ENCODE measurements around the gene HPD. TPM values are rescaled to one million over a fixed set of nuclear protein-coding genes. Genes with fewer than 3 reads are reported as not detected.
A peak's percentile ranks its signal among the peaks of the same experiment; 100 is the strongest.
"Not testable (repeated sequence)": the region's sequence is repeated elsewhere in the genome, so short reads cannot be mapped to it uniquely, and the experiment has no call there.

The HPD gene
- 1,410 TPM for total RNA-seq

- ATAC-seq (peak; percentile 73), DNase-seq (ENCODE audit: low spot score) (peak; percentile 99)
Measured at GRCh38 chr12:121858662-121859572, at the start of gene HPD. Gene HPD, minus strand, starts transcription at chr12:121858859. Its CDS starts 36 bp downstream, at chr12:121858823.

GRCh38 chr12:121905746-121906145 is 47.1 kb upstream of the HPD start:
- DNase-seq (ENCODE audit: low spot score) (no peak), ATAC-seq (no peak)

GRCh38 chr12:121903202-121903601 is 44.5 kb upstream of the HPD start:
- ATAC-seq, result peak; percentile 36
- no peak for DNase-seq (ENCODE audit: low spot score)

GRCh38 chr12:121899590-121899989 is 40.9 kb upstream of the HPD start:
- no peak for ATAC-seq

GRCh38 chr12:121898287-121898686 is 39.6 kb upstream of the HPD start:
- DNase-seq (ENCODE audit: low spot score), result no peak
- ATAC-seq, result peak; percentile 72

More at GRCh38 chr12:121899590-121899989, 40.9 kb upstream of the HPD start:
- no peak for DNase-seq (ENCODE audit: low spot score)

GRCh38 chr12:121894633-121895032 is 36.0 kb upstream of the HPD start:
- DNase-seq (ENCODE audit: low spot score) (no peak), ATAC-seq (peak; percentile 30)

- peak; percentile 67 for ATAC-seq
- no peak for DNase-seq (ENCODE audit: low spot score)
Measured at GRCh38 chr12:121893961-121894460, 35.4 kb upstream of the HPD start.

GRCh38 chr12:121892673-121893561 is 34.3 kb upstream of the HPD start:
- no peak for ATAC-seq
- no peak for DNase-seq (ENCODE audit: low spot score)

- DNase-seq (ENCODE audit: low spot score), result not testable (repeated sequence)
Measured at GRCh38 chr12:121889661-121890060, 31.0 kb upstream of the HPD start.

GRCh38 chr12:121889274-121889624 is 30.6 kb upstream of the HPD start:
- no peak for DNase-seq (ENCODE audit: low spot score)

More at GRCh38 chr12:121889661-121890060, 31.0 kb upstream of the HPD start:
- ATAC-seq, result not testable (repeated sequence)

GRCh38 chr12:121888478-121889273 is 30.0 kb upstream of the HPD start, which contains the start of gene PSMD9:
Gene PSMD9, plus strand, starts transcription at chr12:121888790. Its CDS starts 67 bp downstream, at chr12:121888857.
- DNase-seq (ENCODE audit: low spot score) (peak; percentile 99), ATAC-seq (peak; percentile 96)

More at GRCh38 chr12:121889274-121889624, 30.6 kb upstream of the HPD start:
- ATAC-seq, result no peak

GRCh38 chr12:121888083-121888477 is 29.4 kb upstream of the HPD start:
- no peak for ATAC-seq
- DNase-seq (ENCODE audit: low spot score), result no peak

GRCh38 chr12:121885129-121885528 is 26.5 kb upstream of the HPD start:
- DNase-seq (ENCODE audit: low spot score); ATAC-seq: not testable (repeated sequence)

- ATAC-seq (peak; percentile 91), DNase-seq (ENCODE audit: low spot score) (peak; percentile 64)
Measured at GRCh38 chr12:121883315-121883660, 24.6 kb upstream of the HPD start.

- not testable (repeated sequence) for DNase-seq (ENCODE audit: low spot score); ATAC-seq
Measured at GRCh38 chr12:121876080-121876447, 17.4 kb upstream of the HPD start.

- peak; percentile 52 for ATAC-seq
- no peak for DNase-seq (ENCODE audit: low spot score)
Measured at GRCh38 chr12:121875582-121875981, 16.9 kb upstream of the HPD start.

GRCh38 chr12:121874071-121874470 is 15.4 kb upstream of the HPD start:
- DNase-seq (ENCODE audit: low spot score) (no peak), ATAC-seq (no peak)

GRCh38 chr12:121873216-121873569 is 14.5 kb upstream of the HPD start:
- no peak for ATAC-seq
- no peak for DNase-seq (ENCODE audit: low spot score)

GRCh38 chr12:121872546-121873215 is 14.0 kb upstream of the HPD start:
- no peak for DNase-seq (ENCODE audit: low spot score)
- ATAC-seq, result no peak

GRCh38 chr12:121871467-121871866 is 12.8 kb upstream of the HPD start:
- no peak for DNase-seq (ENCODE audit: low spot score)

More at GRCh38 chr12:121871467-121871866, 12.8 kb upstream of the HPD start:
- ATAC-seq, result no peak
